Pancreas (tissue), 10 donors: Measurements from ENCODE around the gene PDZD7. TPM values are rescaled to one million over a fixed set of nuclear protein-coding genes. Genes with fewer than 3 reads are reported as not detected.
"Not testable (repeated sequence)": the region's sequence is repeated elsewhere in the genome, so short reads cannot be mapped to it uniquely, and the experiment has no call there.

Source experiments
- ATAC-seq, 4 donors: fragments of 200-7000 bp; cut with Tn5 transposase; one replicate each; pipeline versions ENCODE4 v1.8.0 to v1.9.1; 2020; ENCODE audit warnings: mild to moderate bottlenecking in 4 of 4, moderate library complexity in 4 of 4
- DNase-seq, 6 donors: peaks; one replicate each; pipeline ENCODE4 v3.0.0-alpha.2; 2020
- FAIRE-seq: peaks from 2 replicates; lab custom pipeline; 2012; peaks lifted over from hg19 to GRCh38; lab: Jason Lieb, UNC
- H3K27ac ChIP-seq, 4 donors: fragments of 200-600 bp; sonication (generic); 1 replicate in 3 of 4; 2 replicates in 1 of 4; pipeline versions ENCODE4 v1.5.0 to v1.8.0; 2020
- H3K27me3 ChIP-seq, 4 donors: fragments of 200-600 bp; one replicate each; pipeline ENCODE4 v1.8.0; 2021
- H3K36me3 ChIP-seq, 3 donors: fragments of 200-600 bp; sonication (generic) in 1 of 3; one replicate each; pipeline versions ENCODE4 v1.5.0 to v1.8.0; 2020 to 2021
- H3K4me1 ChIP-seq, 3 donors: fragments of 200-600 bp; one replicate each; pipeline ENCODE4 v1.8.0; 2021
- H3K4me3 ChIP-seq, 4 donors: fragments of 200-600 bp; sonication (generic) in 2 of 4; one replicate each; pipeline versions ENCODE4 v1.5.0 to v1.8.0; 2020 to 2021
- H3K9me3 ChIP-seq, 4 donors: fragments of 200-600 bp; one replicate each; pipeline ENCODE4 v1.8.0; 2021
- CTCF ChIP-seq, 4 donors: fragments of 200-600 bp; sonication (generic) in 3 of 4; IDR thresholded peaks; one replicate each; pipeline versions ENCODE4 v1.5.0 to v1.8.0; 2021; ENCODE audit warnings: antibody characterized with exemption in 4 of 4
- whole genome bisulfite sequencing, 2 donors: extraction: QIAGEN DNeasy Blood & Tissue Kit; methylation state at CpG; one replicate each; pipeline ENCODE4 v1.1.7; 2013; 5-methylcytosine and 5-hydroxymethylcytosine counted together
- intact Hi-C, 3 donors: fragments of 100-400 bp; cut with DNase I; formaldehyde crosslinking; loops; one replicate each; pipeline versions ENCODE4 v1.11.1 to v1.14.2; 2022
- polyA plus RNA-seq, 2 donors: library from polyadenylated mRNA; stranded (reverse); fragments of 200-250 nt; gene quantifications; one replicate each; pipeline ENCODE4 v1.2.3, GENCODE V29; 2013
- total RNA-seq, 6 donors: library from RNA; stranded (reverse); fragmentation: NEBNext Ultra II Directional in 4 of 6; extraction: Animal tissue kit (Norgen Biotek cat#: 25700) in 4 of 6; gene quantifications; one replicate each; pipeline versions ENCODE4 v1.2.1 to v1.2.4, GENCODE V29; 2021 to 2023
- donor health status: healthy with polysubstance abuse.
- donor health status: DM: no; HTN: no; CAD: no; lungs with moderate emphysema.
- donor health status: DM: no; HTN: no; CAD: no.
- donor health status: control.
- donor health status: control.
- donor health status: Bipolar disorder and iron deficiency.
- donor health status: DM: yes; HTN: yes; CAD: no.
- donor health status: DM: no; HTN: no; CAD: no.
- donor health status: DM: no; HTN: no; CAD: no.
- donor health status: DM: yes; HTN: yes; CAD: no.

PDZD7 gene
- total and polyA plus RNA-seq, 8 donors: 0.18 to 0.99 (median 0.38) TPM

- Histone ChIP-seq H3K27ac (no peak overlapping the region), H3K4me3 (no peak overlapping the region), H3K27me3 (no peaks in the 10 kb centered on the region), H3K4me1 (peaks cover 0 to 9% (median 0%) of the 10 kb centered on the region in 3 donors), H3K36me3 (peaks cover 0 to 25% (median 18%) of the 10 kb centered on the region in 3 donors), H3K9me3 (no peaks in the 10 kb centered on the region)
- intact Hi-C loops: no loop called here
- no peak for DNase-seq
- ATAC-seq: no peak
- WGBS, 2 donors: 83% methylated on average over 10 of the region's 10 CpGs
- no peak for TF ChIP-seq CTCF (IDR thresholded peaks at IDR 0.05)
- FAIRE-seq: no peak
Observed at GRCh38 chr10:101035916-101036702, 5.2 kb upstream of the PDZD7 start.

- Histone ChIP-seq H3K27ac (no peak overlapping the region), H3K27me3 (no peaks in the 10 kb centered on the region), H3K4me1 (peaks cover 0 to 12% (median 0%) of the 10 kb centered on the region in 3 donors), H3K9me3 (no peaks in the 10 kb centered on the region), H3K4me3 (no peak overlapping the region), H3K36me3 (peaks cover 0 to 25% (median 18%) of the 10 kb centered on the region in 3 donors)
- no peak for FAIRE-seq
- no peak for ATAC-seq
- intact Hi-C loops: no loop called here
- TF ChIP-seq CTCF (IDR thresholded peaks at IDR 0.05): no peak
- DNase-seq: peak in 1 of 6 donors; percentile 72
- WGBS, 2 donors: 89 to 91% methylated on average over 7 of the region's 7 CpGs
Observed at GRCh38 chr10:101035314-101035713, 4.4 kb upstream of the PDZD7 start.

- Histone ChIP-seq H3K36me3 (peaks cover 0 to 25% (median 18%) of the 10 kb centered on the region in 3 donors), H3K4me1 (peaks cover 0 to 12% (median 0%) of the 10 kb centered on the region in 3 donors)
- 87 to 90% methylated on average over 4 of the region's 4 CpGs for WGBS, 2 donors
- FAIRE-seq, H3K27me3 ChIP-seq, ATAC-seq, DNase-seq, intact Hi-C loops, H3K9me3 ChIP-seq, H3K4me3 ChIP-seq, H3K27ac ChIP-seq: not testable (repeated sequence)
Observed at GRCh38 chr10:101034404-101034803, 3.5 kb upstream of the PDZD7 start.

GRCh38 chr10:101033276-101033675, 2.3 kb upstream of the PDZD7 start:
- intact Hi-C loops: no loop called here
- peaks cover 0 to 12% (median 0%) of the 10 kb centered on the region in 3 donors for H3K4me1 ChIP-seq
- no peak for FAIRE-seq
- H3K27ac ChIP-seq: peak overlapping the region; percentile 72 to 91 (median 89)
- no peak for DNase-seq
- H3K36me3 ChIP-seq: peaks cover 0 to 25% (median 18%) of the 10 kb centered on the region in 3 donors
- no peaks in the 10 kb centered on the region for H3K27me3 ChIP-seq
- H3K4me3 ChIP-seq: peak overlapping the region in 2 of 4 donors; percentile 54 to 73
- no peak for TF ChIP-seq CTCF (IDR thresholded peaks at IDR 0.05)
- 64 to 76% methylated on average over 3 of the region's 3 CpGs for WGBS, 2 donors
- no peaks in the 10 kb centered on the region for H3K9me3 ChIP-seq
- ATAC-seq: no peak

GRCh38 chr10:101032637-101033224, 1.8 kb upstream of the PDZD7 start:
- peaks cover 0 to 23% (median 16%) of the 10 kb centered on the region in 3 donors for H3K36me3 ChIP-seq
- FAIRE-seq: no peak
- ATAC-seq: peak; percentile 37 to 67 (median 48)
- peak in 2 of 6 donors; percentile 55 to 63 for DNase-seq
- intact Hi-C loops: no loop called here
- no peaks in the 10 kb centered on the region for H3K9me3 ChIP-seq
- TF ChIP-seq CTCF (IDR thresholded peaks at IDR 0.05): no peak
- peak overlapping the region; percentile 72 to 91 (median 89) for H3K27ac ChIP-seq
- peak overlapping the region; percentile 48 to 73 (median 56) for H3K4me3 ChIP-seq
- no peaks in the 10 kb centered on the region for H3K27me3 ChIP-seq
- WGBS, 2 donors: 13 to 18% methylated on average over 6 of the region's 6 CpGs
- peaks cover 0 to 12% (median 0%) of the 10 kb centered on the region in 3 donors for H3K4me1 ChIP-seq
